Right lung (tissue), 5 donors: ENCODE measurements around the gene OXCT2. TPM values are rescaled to one million over a fixed set of nuclear protein-coding genes. Genes with fewer than 3 reads are reported as not detected.
"Not testable (repeated sequence)": the region's sequence is repeated elsewhere in the genome, so short reads cannot be mapped to it uniquely, and the experiment has no call there.

Experiments
- DNase-seq, 2 donors: peaks; one replicate each; pipeline ENCODE4 v3.0.0-alpha.2; 2013
- polyA plus RNA-seq, 5 donors: library from polyadenylated mRNA; unstranded; fragments of 120-200 nt; gene quantifications; one replicate each; pipeline versions ENCODE4 v1.2.1 to v1.2.3, GENCODE V29; 2013; ENCODE audit warnings: inconsistent platforms in 1 of 5, low replicate concordance in 1 of 5; ENCODE audit not compliant: insufficient read length in 5 of 5, insufficient read depth in 1 of 5

OXCT2 gene
- polyA plus RNA-seq, 5 donors = 0.10 to 0.53 (median 0.18) TPM; not detected in 1

DNA sequence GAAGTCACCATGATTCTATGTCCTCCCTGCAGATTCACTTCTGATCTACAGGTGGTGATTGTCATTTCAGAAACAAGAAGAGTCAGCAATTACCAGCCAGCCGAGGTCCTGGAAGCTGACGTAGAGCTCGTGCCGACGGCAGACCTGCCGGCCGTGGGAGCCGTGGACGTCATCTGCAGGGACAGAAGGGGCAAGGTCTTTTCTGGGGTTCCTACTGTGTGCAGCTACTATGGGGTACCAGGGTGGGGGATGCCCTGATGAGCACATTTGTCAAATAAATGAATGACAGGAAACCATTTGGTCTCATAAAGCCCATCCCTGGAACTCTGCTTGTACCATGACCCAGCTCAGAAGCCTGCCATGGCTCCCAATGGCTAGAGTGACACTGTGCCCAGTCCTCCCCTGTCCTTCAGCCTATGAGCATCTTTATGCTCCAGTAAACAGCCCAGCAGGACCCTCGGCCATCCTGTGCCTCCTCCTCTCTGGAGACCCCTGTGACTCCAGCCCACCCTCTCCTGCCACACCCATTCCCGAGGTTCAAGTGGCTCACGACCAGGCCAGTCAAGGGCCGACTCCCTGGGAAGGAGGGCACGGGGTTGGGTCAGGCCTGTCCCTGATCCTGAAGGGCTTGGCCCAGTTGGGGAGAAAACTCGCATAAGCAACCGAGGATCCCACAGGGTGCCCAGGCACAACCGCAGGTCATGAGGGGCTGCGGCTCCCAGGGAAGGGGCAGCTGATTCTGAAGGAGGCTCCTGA is 7.4 kb downstream of the OXCT2 start:
- DNase-seq = not testable (repeated sequence)

DNA sequence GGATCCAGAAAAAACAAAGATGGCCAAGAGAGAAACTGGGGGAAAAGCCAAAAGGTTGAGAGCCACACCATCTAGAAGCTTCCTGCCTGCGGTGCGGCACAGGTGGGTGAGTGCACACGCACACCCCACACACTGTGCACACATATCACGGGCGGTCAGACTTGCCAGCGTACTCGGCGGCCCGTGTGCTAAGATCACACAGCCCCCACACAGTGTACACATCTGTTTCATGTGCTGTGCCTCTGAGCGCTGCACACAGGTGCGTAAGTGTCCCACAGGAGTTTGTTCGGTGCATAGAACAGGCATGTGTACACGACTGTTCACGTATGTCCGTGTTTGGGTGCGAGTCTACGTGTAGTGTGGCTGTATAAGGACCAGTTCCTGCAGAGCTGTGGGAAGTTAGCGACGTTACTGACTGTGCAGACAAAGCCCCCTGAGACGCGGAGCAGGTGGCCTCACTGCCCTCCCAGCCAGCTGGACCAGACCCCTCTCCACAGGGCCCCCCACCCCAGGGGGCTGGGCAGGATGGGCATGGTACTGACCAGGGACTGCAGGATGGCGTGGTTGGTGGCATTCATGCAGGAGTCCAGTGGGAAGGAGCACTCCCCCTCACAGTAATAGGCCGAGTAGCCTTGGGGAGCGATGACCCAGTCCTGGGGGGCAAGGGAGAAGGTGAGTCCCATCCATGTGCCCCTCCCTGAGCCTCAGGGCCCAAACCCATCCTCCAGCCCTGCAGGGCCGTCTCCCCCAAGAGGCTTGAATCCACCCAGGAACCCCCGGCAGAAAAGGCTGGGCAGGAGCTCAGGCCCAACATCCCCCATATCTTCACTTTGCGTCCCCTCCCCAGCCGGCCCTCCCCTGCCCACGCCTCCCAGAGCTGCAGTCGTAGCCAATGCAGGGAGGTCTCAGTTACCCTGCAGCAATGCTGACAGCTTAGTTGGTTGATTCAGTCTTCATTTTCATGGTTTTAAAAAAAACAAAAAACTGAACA is 8.3 kb downstream of the OXCT2 start:
- DNase-seq = no peak

- DNase-seq = no peak
These were observed 9.4 kb downstream of the OXCT2 start for GRCh38 chr1:39761557-39762260.

- no peak for DNase-seq
These were observed 10.1 kb downstream of the OXCT2 start for GRCh38 chr1:39761016-39761415.

DNA sequence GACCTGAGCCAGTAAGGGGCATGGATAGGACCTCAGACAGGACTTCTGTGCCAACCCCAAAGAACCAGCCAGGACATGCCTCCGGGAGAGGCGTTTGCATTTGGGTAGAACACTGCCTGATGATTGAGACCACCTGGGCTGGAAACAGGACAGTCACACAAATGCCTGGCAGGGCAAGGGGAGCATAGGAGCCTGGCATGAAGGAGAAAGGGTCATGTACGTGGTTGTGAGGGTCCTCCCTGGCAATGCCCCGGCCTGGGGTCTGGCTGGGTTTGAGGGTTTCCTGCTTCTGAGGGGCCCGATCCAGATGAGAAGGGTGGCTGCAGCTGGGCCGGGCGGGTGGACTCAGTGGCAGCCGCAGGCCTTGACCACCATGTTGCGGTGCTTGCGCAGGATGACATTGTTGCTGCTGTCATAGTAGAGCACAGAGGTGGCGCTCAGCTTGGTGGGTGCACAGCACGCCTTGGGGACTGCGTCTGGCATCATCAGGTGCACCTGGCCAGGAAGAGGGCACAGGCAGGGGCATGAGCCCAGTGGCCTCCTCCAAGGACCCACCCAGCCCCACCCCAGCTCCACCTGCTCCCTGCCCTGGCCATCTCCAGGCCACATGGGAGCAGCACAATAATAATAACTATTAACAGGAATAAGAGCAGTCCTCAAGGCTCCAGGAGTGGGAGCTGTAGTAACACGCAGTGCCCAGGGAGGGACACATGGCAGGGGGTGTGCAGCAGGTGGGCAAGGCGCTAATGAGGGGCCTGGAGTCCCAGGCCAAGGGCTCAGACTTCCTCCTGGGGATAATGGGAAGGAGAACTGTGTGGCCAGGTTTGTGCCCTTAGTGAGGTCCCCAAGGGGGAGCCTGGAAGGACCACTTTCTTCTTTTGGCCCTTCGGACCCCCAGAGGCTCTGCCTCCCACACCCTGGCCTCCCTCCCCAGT is 10.8 kb downstream of the OXCT2 start:
- DNase-seq = no peak

DNA sequence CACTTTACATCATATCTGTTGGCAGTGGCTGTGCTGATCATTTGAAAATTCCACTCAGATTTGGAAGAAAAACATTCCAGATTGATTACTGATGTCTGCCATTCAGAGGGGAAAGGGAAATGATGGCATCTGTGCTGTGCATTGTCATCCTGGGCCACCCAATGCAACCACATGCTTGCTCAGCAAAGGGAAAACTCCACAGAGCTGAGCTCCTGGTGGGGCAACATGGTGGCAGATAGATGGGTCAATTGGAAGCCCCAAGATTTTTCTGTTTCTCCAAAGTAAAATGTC is 11.8 kb downstream of the OXCT2 start:
- DNase-seq = no peak

DNA sequence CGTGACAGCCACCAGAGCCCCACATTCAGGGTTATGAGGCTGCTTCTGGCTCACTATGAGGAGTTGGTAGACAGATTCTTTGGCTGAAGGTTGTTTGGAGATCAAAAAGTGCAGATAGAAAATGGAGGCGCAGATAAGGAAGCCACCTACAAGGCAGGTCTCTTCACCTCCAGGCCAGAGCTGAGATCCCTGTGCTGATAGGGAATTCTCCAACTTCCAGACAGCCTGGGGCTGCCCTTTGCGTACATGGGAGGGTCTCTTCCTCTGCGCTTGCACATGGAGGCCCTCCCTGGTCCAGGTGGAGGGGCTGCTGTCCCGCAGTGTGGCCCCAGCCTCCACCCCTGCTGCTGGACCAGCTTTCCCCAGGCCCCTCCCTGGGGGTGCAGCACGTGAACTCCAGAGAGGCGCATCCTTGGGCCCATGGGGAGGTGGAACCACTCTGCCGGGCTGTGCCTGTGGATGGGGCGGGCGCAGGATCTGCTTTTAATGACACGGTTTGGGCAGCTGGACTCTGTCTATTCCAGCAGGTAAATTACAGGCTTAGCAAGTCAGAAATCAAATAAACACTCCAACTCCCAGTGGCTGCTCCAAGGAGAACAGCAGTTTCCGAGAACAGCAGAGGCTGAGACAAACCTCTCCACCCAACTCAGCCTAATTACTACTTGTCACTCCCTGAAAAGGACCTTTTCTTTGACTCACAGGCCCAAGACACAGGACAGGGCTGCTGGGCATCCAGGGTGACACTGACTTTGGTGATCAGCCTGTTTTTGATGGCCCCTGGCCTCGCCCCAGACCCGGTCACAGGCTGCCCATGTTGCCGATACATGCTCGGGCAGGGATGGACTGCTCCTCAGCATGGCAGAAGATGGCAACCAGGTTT is 12.4 kb downstream of the OXCT2 start:
- no peak for DNase-seq

DNA sequence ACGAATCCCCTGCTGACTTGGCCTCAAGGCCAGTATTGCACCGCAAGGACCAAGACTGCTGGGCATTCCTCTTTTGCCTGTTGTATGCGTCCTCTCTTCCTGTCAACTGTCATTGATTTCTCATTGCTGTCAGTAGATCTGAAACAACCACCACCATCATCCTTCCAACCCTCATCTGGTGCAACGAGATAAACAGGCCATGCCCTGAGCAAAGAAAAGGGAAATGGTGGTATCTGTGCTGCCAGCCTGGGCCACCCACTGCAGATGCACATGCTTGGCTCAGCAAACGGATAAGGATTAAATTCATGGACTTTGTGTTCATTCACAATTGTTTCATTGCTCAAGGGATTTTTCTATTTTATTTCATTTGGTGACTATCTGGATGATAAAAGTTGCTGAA is 13.6 kb downstream of the OXCT2 start:
- DNase-seq = no peak

- DNase-seq = no peak
These were observed 15.0 kb downstream of the OXCT2 start for GRCh38 chr1:39755965-39756659.

- DNase-seq = no peak
These were observed 16.1 kb downstream of the OXCT2 start for GRCh38 chr1:39754906-39755504.

DNA sequence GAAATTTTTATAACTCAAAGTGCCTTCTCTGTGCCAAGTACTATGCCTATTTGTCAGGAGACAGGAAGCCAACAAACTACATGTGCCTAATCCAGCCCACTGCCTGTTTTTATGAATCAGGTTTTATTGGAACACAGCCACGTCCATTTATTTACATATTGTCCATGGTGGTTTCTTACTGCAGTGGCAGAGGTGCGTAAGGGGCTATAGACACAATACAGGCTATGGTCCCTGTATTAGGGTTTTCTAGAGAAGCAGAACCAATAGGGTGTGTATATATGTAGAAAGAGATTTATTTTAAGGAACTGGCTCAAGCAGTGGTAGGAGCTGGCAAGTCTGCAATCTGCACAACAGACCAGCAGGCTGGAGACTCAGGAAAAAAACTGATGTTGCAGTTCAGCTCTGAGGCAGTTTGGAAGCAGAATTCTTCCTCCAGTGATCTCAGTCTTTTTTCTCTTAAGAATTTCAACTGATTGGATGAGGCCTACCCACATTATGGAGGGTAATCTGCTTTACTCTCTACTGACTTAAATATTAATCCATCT is 17.1 kb downstream of the OXCT2 start:
- DNase-seq = no peak

- no peak for DNase-seq
These were observed 17.8 kb downstream of the OXCT2 start for GRCh38 chr1:39753132-39754025.

GRCh38 chr1:39752703-39753102 is 18.4 kb downstream of the OXCT2 start:
- no peak for DNase-seq

DNA sequence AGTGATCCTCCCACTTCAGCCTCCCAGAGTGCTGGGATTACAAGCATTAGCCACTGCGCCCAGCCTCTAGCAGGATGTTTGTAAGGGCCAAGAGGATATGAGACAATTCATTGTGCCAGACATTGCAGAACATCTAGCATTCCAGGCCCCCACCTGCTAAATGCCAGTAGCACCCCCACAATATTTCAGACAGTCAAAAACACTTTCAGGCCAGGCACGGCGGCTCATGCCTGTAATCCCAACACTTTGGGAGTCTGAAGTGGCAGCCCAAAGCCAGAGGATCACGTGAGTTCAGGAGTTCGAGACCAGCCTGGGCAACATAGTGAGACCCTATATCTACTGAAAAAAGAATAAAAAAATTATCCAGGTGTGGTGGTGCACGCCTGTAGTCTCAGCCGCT is 19.6 kb downstream of the OXCT2 start:
- DNase-seq = no peak

GRCh38 chr1:39745016-39745670 is 26.0 kb downstream of the OXCT2 start:
- DNase-seq = no peak

GRCh38 chr1:39738622-39739366 is 32.4 kb downstream of the OXCT2 start, which contains the start of gene PPIE:
Gene PPIE (plus strand): TSS chr1:39738882. CDS start chr1:39738901, 19 bp downstream.
- DNase-seq = peak; percentile 83 to 85
